ENCODE results near the gene PCNX2.

PCNX2 gene

DNA sequence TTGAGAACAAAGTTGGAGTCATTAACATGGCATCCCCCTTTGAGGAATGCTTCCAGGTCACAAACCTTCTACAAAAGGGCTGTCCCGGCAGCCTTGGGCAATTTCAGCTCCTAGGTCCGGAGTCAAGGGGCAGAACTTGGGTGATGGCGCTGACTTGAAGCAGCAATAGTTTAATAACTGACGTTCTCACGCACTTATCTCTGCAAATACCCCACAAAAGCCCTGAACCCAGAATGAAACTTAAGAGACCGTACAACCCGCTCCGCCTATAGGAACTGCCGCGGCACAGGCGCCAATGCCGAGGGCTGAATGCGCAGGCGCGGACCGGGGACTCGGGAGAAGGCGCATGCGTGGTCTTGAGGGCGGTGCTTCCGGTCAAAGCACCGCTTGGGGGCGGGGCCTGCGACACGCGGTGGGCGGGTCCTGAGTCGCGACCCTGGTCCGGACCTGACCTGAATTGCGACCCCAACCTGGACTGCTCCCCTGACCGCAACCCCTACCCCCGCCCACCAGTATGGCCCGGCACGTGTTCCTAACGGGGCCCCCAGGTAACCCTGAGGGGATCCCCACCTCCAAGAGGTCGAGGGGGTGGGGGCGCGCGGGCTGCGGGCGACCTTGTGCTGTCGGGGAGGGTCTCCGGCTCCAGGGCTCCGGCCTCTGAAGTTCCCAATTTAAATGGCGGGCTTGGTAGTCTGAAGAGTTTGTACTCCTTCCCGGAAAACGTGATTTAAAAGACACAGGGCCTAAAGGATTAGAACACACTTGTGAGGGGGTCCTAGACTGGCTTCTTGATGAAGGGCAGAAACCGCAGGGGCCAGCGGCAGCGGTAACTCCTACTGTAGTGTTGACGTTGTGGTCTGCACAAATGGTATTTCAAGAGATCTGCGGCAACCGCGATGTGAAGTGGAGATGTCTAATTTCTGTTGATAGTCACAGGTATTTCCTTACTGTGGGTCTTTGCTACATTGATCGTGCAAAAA lies 345.0 kb downstream of the PCNX2 start, which contains the start of gene NTPCR:
Gene NTPCR (plus strand): TSS at position 415 of the 980 bp plus-strand sequence. CDS start 100 bp downstream, at position 515.
- Histone ChIP-seq H2BK12ac (ENCODE audit: low read length) (no peak within 1 kb of the TSS), H3K18ac (ENCODE audit: low read length) (peak within 1 kb of the TSS; percentile 80), H3K23ac (ENCODE audit: low read length) (no peak within 1 kb of the TSS), H2BK120ac (ENCODE audit: insufficient read depth, low read length, poor library complexity) (peak within 1 kb of the TSS; percentile 68), H3K9me3 (ENCODE audit: insufficient read depth, low read depth, low read length) (no peaks in the 10 kb centered on the region), H3K79me1 (ENCODE audit: low read length) (peaks cover 8% of the 10 kb centered on the region), H3K27ac (ENCODE audit: low read depth, low read length) (peak within 1 kb of the TSS; percentile 86), H4K12ac (ENCODE audit: low read depth, low read length) (peak within 1 kb of the TSS; percentile 96), H2AK5ac (ENCODE audit: low read length) (no peak within 1 kb of the TSS), H3K4me1 (ENCODE audit: control insufficient read depth in 1 of 2, insufficient read depth in 2 of 2, low read length in 2 of 2) (peaks cover 6 to 8% of the 10 kb centered on the region in 2 experiments), H3K4ac (ENCODE audit: low read depth, low read length) (peak within 1 kb of the TSS; percentile 76), H3K4me2 (ENCODE audit: low read length) (peak within 1 kb of the TSS; percentile 87), H3K27me3 (ENCODE audit: insufficient read depth, low read length) (no peaks in the 10 kb centered on the region), H3K4me3 (ENCODE audit: low read depth, low read length) (peak within 1 kb of the TSS; percentile 94), H4K91ac (ENCODE audit: low read depth, low read length) (peak within 1 kb of the TSS; percentile 92), H4K8ac (ENCODE audit: low read depth, low read length) (peak within 1 kb of the TSS; percentile 81), H3K79me2 (ENCODE audit: control insufficient read depth, insufficient read depth, low read length, poor library complexity) (peaks cover 5% of the 10 kb centered on the region), H2AFZ (ENCODE audit: insufficient read depth, low read length, poor library complexity) (peak within 1 kb of the TSS; percentile 85), H3K36me3 (ENCODE audit: control insufficient read depth in 1 of 2, insufficient read depth in 2 of 2, low read length in 2 of 2) (no peaks in the 10 kb centered on the region), H3K9ac (ENCODE audit: low read length) (peak within 1 kb of the TSS; percentile 83), H3K14ac (ENCODE audit: low read length) (peak within 1 kb of the TSS; percentile 84), H2BK5ac (ENCODE audit: low read depth, low read length, poor library complexity) (peak within 1 kb of the TSS; percentile 83)
- no CpG with 5 or more reads among the region's 56 CpGs for WGBS (ENCODE audit: extremely low coverage, insufficient coverage, insufficient read length)
- peak; percentile 93 to 98 for DNase-seq

DNA sequence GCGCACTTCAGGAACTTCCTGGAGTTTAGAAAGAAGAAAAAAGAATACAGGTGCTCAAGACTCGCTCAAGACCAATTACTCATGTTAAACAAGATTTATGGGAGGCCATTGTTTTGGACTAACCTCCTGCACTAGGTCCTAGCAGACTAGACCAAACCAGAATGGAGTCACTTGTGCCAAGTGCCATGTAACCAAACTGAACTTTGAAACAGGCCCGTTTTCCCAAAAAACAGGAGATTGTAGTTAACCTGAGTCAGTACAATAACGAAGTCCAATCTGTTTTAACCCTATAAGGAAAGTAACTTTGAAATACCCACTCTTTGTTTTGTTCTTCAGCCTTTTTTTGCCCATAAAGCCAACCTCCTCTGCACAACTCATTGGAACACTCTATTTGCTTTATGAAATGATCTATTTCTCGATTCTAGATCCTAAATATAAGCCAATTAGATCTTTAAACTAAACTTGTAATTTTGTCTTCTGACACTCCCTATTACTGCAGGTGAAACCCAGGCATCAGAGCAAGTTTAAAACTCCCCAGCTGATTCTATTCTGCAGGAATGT lies 345.8 kb downstream of the PCNX2 start:
- peaks cover 5% of the 10 kb centered on the region for H3K79me2 ChIP-seq (ENCODE audit: control insufficient read depth, insufficient read depth, low read length, poor library complexity)
- H3K27me3 ChIP-seq (ENCODE audit: insufficient read depth, low read length), result no peaks in the 10 kb centered on the region
- H3K18ac ChIP-seq (ENCODE audit: low read length), result no peak overlapping the region
- H2BK5ac ChIP-seq (ENCODE audit: low read depth, low read length, poor library complexity), result no peak overlapping the region
- peak overlapping the region; percentile 87 for H3K4me2 ChIP-seq (ENCODE audit: low read length)
- H4K8ac ChIP-seq (ENCODE audit: low read depth, low read length), result peak overlapping the region; percentile 81
- H3K36me3 ChIP-seq (ENCODE audit: control insufficient read depth in 1 of 2, insufficient read depth in 2 of 2, low read length in 2 of 2), result no peaks in the 10 kb centered on the region
- no CpG with 5 or more reads among the region's 5 CpGs for WGBS (ENCODE audit: extremely low coverage, insufficient coverage, insufficient read length)
- peak overlapping the region; percentile 96 for H4K12ac ChIP-seq (ENCODE audit: low read depth, low read length)
- no peak overlapping the region for H2BK12ac ChIP-seq (ENCODE audit: low read length)
- no peak overlapping the region for H2AK5ac ChIP-seq (ENCODE audit: low read length)
- no peak overlapping the region for H3K4me3 ChIP-seq (ENCODE audit: low read depth, low read length)
- H3K79me1 ChIP-seq (ENCODE audit: low read length), result peaks cover 8% of the 10 kb centered on the region
- no peak overlapping the region for H3K23ac ChIP-seq (ENCODE audit: low read length)
- no peaks in the 10 kb centered on the region for H3K9me3 ChIP-seq (ENCODE audit: insufficient read depth, low read depth, low read length)
- H3K27ac ChIP-seq (ENCODE audit: low read depth, low read length), result peak overlapping the region; percentile 86
- no peak for DNase-seq
- H3K4me1 ChIP-seq (ENCODE audit: control insufficient read depth in 1 of 2, insufficient read depth in 2 of 2, low read length in 2 of 2), result peaks cover 6 to 8% of the 10 kb centered on the region in 2 experiments
- no peak overlapping the region for H3K9ac ChIP-seq (ENCODE audit: low read length)
- H3K4ac ChIP-seq (ENCODE audit: low read depth, low read length), result no peak overlapping the region
- no peak overlapping the region for H3K14ac ChIP-seq (ENCODE audit: low read length)
- peak overlapping the region; percentile 81 for H4K91ac ChIP-seq (ENCODE audit: low read depth, low read length)
- no peak overlapping the region for H2AFZ ChIP-seq (ENCODE audit: insufficient read depth, low read length, poor library complexity)
- H2BK120ac ChIP-seq (ENCODE audit: insufficient read depth, low read length, poor library complexity), result no peak overlapping the region

DNA sequence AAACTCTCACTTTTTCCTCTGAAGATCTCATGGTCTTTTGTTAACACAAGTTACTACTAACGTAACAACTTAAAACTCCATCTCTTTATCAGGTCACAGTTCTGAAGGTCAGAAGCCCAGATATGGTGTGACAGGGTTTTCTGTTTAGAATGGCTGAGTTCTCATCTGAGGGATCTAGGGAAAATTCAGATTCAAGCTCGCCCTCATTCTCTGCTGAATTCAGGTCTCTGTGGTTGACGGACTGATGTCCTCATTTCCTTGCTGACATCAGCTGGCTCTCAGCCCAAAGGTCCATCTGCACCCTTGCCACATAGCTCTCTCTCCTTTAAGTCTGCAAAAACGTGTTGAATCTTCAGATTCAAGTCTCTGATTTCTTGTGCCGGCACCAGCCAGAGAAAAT lies 351.2 kb downstream of the PCNX2 start:
- Histone ChIP-seq H2BK5ac (ENCODE audit: low read depth, low read length, poor library complexity) (no peak overlapping the region), H3K14ac (ENCODE audit: low read length) (no peak overlapping the region), H2BK120ac (ENCODE audit: insufficient read depth, low read length, poor library complexity) (no peak overlapping the region), H3K4ac (ENCODE audit: low read depth, low read length) (no peak overlapping the region), H4K91ac (ENCODE audit: low read depth, low read length) (no peak overlapping the region), H3K27ac (ENCODE audit: low read depth, low read length) (no peak overlapping the region), H3K79me2 (ENCODE audit: control insufficient read depth, insufficient read depth, low read length, poor library complexity) (no peaks in the 10 kb centered on the region), H3K79me1 (ENCODE audit: low read length) (no peaks in the 10 kb centered on the region), H3K23ac (ENCODE audit: low read length) (no peak overlapping the region), H3K36me3 (ENCODE audit: control insufficient read depth in 1 of 2, insufficient read depth in 2 of 2, low read length in 2 of 2) (no peaks in the 10 kb centered on the region), H2BK12ac (ENCODE audit: low read length) (no peak overlapping the region), H2AK5ac (ENCODE audit: low read length) (no peak overlapping the region), H3K4me3 (ENCODE audit: low read depth, low read length) (no peak overlapping the region), H3K9ac (ENCODE audit: low read length) (no peak overlapping the region), H4K8ac (ENCODE audit: low read depth, low read length) (no peak overlapping the region), H4K12ac (ENCODE audit: low read depth, low read length) (no peak overlapping the region), H3K4me1 (ENCODE audit: control insufficient read depth in 1 of 2, insufficient read depth in 2 of 2, low read length in 2 of 2) (peaks cover 0 to 2% of the 10 kb centered on the region in 2 experiments), H2AFZ (ENCODE audit: insufficient read depth, low read length, poor library complexity) (no peak overlapping the region), H3K9me3 (ENCODE audit: insufficient read depth, low read depth, low read length) (no peaks in the 10 kb centered on the region), H3K27me3 (ENCODE audit: insufficient read depth, low read length) (no peaks in the 10 kb centered on the region), H3K18ac (ENCODE audit: low read length) (no peak overlapping the region), H3K4me2 (ENCODE audit: low read length) (no peak overlapping the region)
- DNase-seq, result no peak
- WGBS (ENCODE audit: extremely low coverage, insufficient coverage, insufficient read length), result no CpG with 5 or more reads among the region's 5 CpGs

DNA sequence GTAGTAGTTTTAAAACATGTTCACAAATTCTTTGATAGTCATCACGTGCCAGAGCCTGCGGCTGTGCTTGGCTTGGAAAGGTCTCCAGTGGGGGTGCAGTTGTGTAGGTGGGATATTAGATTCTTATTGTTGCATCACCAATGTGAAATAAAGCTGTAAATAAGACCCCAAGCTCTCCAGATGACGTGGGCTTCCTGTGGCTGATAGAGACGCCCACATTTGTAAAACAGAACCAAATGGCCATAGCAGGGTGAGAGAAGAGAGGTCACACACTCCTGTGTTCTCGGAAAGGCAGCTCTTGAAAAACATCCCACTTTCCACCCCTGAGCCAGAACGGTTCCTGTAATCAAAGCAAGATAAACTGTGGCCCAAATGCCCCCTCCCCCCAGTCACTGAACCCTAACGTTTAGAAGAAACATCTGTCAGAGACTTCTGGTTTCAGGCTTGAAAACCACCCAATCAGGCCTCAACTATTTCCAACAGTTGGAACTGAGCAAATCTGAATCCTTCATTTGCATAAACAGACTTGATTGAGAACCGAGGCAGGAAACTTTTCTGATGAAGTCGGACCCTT lies 351.8 kb downstream of the PCNX2 start:
- H3K27ac ChIP-seq (ENCODE audit: low read depth, low read length), result no peak overlapping the region
- no CpG with 5 or more reads among the region's 9 CpGs for WGBS (ENCODE audit: extremely low coverage, insufficient coverage, insufficient read length)
- no peak for DNase-seq
- no peak overlapping the region for H2BK12ac ChIP-seq (ENCODE audit: low read length)
- H3K79me1 ChIP-seq (ENCODE audit: low read length), result no peaks in the 10 kb centered on the region
- H4K8ac ChIP-seq (ENCODE audit: low read depth, low read length), result no peak overlapping the region
- no peaks in the 10 kb centered on the region for H3K36me3 ChIP-seq (ENCODE audit: control insufficient read depth in 1 of 2, insufficient read depth in 2 of 2, low read length in 2 of 2)
- no peak overlapping the region for H3K18ac ChIP-seq (ENCODE audit: low read length)
- no peaks in the 10 kb centered on the region for H3K9me3 ChIP-seq (ENCODE audit: insufficient read depth, low read depth, low read length)
- H3K9ac ChIP-seq (ENCODE audit: low read length), result no peak overlapping the region
- no peak overlapping the region for H2AFZ ChIP-seq (ENCODE audit: insufficient read depth, low read length, poor library complexity)
- H3K27me3 ChIP-seq (ENCODE audit: insufficient read depth, low read length), result no peaks in the 10 kb centered on the region
- H3K14ac ChIP-seq (ENCODE audit: low read length), result no peak overlapping the region
- H3K4me1 ChIP-seq (ENCODE audit: control insufficient read depth in 1 of 2, insufficient read depth in 2 of 2, low read length in 2 of 2), result no peaks in the 10 kb centered on the region
- no peak overlapping the region for H2BK120ac ChIP-seq (ENCODE audit: insufficient read depth, low read length, poor library complexity)
- no peak overlapping the region for H3K4me2 ChIP-seq (ENCODE audit: low read length)
- no peak overlapping the region for H2AK5ac ChIP-seq (ENCODE audit: low read length)
- no peak overlapping the region for H3K4me3 ChIP-seq (ENCODE audit: low read depth, low read length)
- H3K4ac ChIP-seq (ENCODE audit: low read depth, low read length), result no peak overlapping the region
- H4K91ac ChIP-seq (ENCODE audit: low read depth, low read length), result no peak overlapping the region
- no peaks in the 10 kb centered on the region for H3K79me2 ChIP-seq (ENCODE audit: control insufficient read depth, insufficient read depth, low read length, poor library complexity)
- no peak overlapping the region for H4K12ac ChIP-seq (ENCODE audit: low read depth, low read length)
- no peak overlapping the region for H2BK5ac ChIP-seq (ENCODE audit: low read depth, low read length, poor library complexity)
- no peak overlapping the region for H3K23ac ChIP-seq (ENCODE audit: low read length)
